ENCODE measurements around the gene KLRF1.

Gene KLRF1

DNA sequence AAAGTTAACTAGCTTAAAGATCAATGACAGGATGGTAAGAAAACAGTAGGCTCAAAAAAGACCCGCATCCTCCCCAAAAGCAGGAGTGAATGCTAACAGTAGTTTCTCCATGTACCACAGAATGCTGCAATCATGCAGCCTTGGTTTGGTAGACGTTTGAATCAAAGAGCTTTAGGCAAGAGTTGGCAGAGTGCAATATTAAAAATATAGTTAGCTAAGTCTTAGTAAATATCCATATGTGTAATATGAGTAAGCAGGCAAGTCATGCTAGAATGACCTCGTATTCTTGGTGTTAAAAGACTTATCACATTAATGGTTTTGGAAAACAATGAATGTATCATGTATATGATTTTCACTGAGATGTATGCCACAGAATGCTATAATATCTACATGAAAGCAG, 18.8 kb upstream of the KLRF1 start:
- DNase-seq (ENCODE audit: low read depth in 1 of 2, low spot score in 1 of 2): peak in 1 of 2 experiments; percentile 33
- H3K27me3 ChIP-seq (ENCODE audit: insufficient read depth, poor library complexity, severe bottlenecking): no peaks in the 10 kb centered on the region
- TF ChIP-seq, protein P1, sequence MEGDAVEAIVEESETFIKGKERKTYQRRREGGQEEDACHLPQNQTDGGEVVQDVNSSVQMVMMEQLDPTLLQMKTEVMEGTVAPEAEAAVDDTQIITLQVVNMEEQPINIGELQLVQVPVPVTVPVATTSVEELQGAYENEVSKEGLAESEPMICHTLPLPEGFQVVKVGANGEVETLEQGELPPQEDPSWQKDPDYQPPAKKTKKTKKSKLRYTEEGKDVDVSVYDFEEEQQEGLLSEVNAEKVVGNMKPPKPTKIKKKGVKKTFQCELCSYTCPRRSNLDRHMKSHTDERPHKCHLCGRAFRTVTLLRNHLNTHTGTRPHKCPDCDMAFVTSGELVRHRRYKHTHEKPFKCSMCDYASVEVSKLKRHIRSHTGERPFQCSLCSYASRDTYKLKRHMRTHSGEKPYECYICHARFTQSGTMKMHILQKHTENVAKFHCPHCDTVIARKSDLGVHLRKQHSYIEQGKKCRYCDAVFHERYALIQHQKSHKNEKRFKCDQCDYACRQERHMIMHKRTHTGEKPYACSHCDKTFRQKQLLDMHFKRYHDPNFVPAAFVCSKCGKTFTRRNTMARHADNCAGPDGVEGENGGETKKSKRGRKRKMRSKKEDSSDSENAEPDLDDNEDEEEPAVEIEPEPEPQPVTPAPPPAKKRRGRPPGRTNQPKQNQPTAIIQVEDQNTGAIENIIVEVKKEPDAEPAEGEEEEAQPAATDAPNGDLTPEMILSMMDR (IDR thresholded peaks at IDR 0.05; ENCODE audit: insufficient read depth, low read length): no peak
- no peak for TF ChIP-seq POLR2AphosphoS5 (IDR thresholded peaks at IDR 0.05; ENCODE audit: low read depth)
- TF ChIP-seq, protein P2, sequence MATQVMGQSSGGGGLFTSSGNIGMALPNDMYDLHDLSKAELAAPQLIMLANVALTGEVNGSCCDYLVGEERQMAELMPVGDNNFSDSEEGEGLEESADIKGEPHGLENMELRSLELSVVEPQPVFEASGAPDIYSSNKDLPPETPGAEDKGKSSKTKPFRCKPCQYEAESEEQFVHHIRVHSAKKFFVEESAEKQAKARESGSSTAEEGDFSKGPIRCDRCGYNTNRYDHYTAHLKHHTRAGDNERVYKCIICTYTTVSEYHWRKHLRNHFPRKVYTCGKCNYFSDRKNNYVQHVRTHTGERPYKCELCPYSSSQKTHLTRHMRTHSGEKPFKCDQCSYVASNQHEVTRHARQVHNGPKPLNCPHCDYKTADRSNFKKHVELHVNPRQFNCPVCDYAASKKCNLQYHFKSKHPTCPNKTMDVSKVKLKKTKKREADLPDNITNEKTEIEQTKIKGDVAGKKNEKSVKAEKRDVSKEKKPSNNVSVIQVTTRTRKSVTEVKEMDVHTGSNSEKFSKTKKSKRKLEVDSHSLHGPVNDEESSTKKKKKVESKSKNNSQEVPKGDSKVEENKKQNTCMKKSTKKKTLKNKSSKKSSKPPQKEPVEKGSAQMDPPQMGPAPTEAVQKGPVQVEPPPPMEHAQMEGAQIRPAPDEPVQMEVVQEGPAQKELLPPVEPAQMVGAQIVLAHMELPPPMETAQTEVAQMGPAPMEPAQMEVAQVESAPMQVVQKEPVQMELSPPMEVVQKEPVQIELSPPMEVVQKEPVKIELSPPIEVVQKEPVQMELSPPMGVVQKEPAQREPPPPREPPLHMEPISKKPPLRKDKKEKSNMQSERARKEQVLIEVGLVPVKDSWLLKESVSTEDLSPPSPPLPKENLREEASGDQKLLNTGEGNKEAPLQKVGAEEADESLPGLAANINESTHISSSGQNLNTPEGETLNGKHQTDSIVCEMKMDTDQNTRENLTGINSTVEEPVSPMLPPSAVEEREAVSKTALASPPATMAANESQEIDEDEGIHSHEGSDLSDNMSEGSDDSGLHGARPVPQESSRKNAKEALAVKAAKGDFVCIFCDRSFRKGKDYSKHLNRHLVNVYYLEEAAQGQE (IDR thresholded peaks at IDR 0.05; ENCODE audit: insufficient replicate concordance, low read depth): no peak
- TF ChIP-seq GABPA (IDR thresholded peaks at IDR 0.05; ENCODE audit: low read depth): no peak
- TF ChIP-seq SPI1 (IDR thresholded peaks at IDR 0.05; ENCODE audit: borderline replicate concordance, low read depth): no peak
- no peak overlapping the region for H3K4me3 ChIP-seq (replicated peaks; ENCODE audit: insufficient read depth, low read length)
- H3K27ac ChIP-seq (replicated peaks): no peak overlapping the region

DNA sequence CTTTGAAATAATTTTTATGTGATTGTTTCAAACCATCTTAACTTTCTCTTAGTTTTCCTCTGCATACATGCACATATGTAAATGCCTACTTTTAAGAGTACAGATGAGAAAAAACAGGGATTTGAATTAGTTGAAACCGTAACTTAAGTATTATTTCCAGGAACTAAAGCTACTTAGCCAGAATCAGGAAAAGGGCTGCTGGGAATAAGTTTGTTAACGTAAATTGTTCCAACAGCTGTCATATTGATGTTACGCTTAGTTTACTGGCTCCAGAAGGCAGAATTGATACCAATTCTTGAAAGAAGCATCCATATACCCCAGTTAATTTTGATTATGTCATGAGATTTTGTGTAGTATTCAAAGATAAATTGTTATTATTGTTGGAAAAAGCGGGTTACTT, 17.9 kb upstream of the KLRF1 start:
- no peak overlapping the region for H3K4me3 ChIP-seq (replicated peaks; ENCODE audit: insufficient read depth, low read length)
- TF ChIP-seq SPI1 (IDR thresholded peaks at IDR 0.05; ENCODE audit: borderline replicate concordance, low read depth) (no peak), GABPA (IDR thresholded peaks at IDR 0.05; ENCODE audit: low read depth) (no peak), POLR2AphosphoS5 (IDR thresholded peaks at IDR 0.05; ENCODE audit: low read depth) (no peak)
- TF ChIP-seq, protein P1 (IDR thresholded peaks at IDR 0.05; ENCODE audit: insufficient read depth, low read length): no peak
- TF ChIP-seq, protein P2 (IDR thresholded peaks at IDR 0.05; ENCODE audit: insufficient replicate concordance, low read depth): no peak
- H3K27me3 ChIP-seq (ENCODE audit: insufficient read depth, poor library complexity, severe bottlenecking): no peaks in the 10 kb centered on the region
- DNase-seq (ENCODE audit: low read depth in 1 of 2, low spot score in 1 of 2): no peak
- no peak overlapping the region for H3K27ac ChIP-seq (replicated peaks)

DNA sequence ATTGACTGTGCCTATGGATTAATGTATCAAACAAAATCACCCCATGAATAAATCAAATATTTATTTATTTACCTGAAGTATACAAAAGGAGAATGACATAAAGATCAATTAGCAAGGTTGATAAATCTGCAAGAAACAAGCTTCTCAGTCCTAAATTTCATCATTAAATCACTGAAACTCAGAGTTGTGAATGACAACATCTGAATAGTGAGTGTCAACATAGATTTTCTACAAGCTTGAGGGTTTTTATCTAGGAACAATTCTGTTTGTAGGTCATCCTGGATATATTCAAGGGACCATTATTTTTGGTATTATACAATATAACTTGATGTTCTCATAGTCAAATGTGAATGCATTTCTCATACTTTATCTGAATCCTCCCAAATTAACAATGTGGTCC, 17.4 kb upstream of the KLRF1 start:
- no peaks in the 10 kb centered on the region for H3K27me3 ChIP-seq (ENCODE audit: insufficient read depth, poor library complexity, severe bottlenecking)
- H3K4me3 ChIP-seq (replicated peaks; ENCODE audit: insufficient read depth, low read length): no peak overlapping the region
- no peak overlapping the region for H3K27ac ChIP-seq (replicated peaks)
- DNase-seq (ENCODE audit: low read depth in 1 of 2, low spot score in 1 of 2): no peak
- TF ChIP-seq, protein P1 (IDR thresholded peaks at IDR 0.05; ENCODE audit: insufficient read depth, low read length): no peak
- TF ChIP-seq SPI1 (IDR thresholded peaks at IDR 0.05; ENCODE audit: borderline replicate concordance, low read depth) (no peak), GABPA (IDR thresholded peaks at IDR 0.05; ENCODE audit: low read depth) (no peak), POLR2AphosphoS5 (IDR thresholded peaks at IDR 0.05; ENCODE audit: low read depth) (no peak)
- TF ChIP-seq, protein P2 (IDR thresholded peaks at IDR 0.05; ENCODE audit: insufficient replicate concordance, low read depth): no peak
